NOMO-1 treated with DMSO at 0.1 percent for 48 hours (cell line): Measurements from ENCODE around the gene GLTP.
"Not testable (repeated sequence)": the region's sequence is repeated elsewhere in the genome, so short reads cannot be mapped to it uniquely, and the experiment has no call there.

ENCODE experiments used
- DNase-seq: peaks from one replicate; lab custom pipeline; 2025; ENCODE audit not compliant: unreplicated experiment; lab: John Stamatoyannopoulos, UW

Gene GLTP

GRCh38 chr12:109878749-109879148, 1.6 kb downstream of the GLTP start:
- DNase-seq = peak; percentile 46

GRCh38 chr12:109878247-109878625, 2.1 kb downstream of the GLTP start:
- no peak for DNase-seq

DNA sequence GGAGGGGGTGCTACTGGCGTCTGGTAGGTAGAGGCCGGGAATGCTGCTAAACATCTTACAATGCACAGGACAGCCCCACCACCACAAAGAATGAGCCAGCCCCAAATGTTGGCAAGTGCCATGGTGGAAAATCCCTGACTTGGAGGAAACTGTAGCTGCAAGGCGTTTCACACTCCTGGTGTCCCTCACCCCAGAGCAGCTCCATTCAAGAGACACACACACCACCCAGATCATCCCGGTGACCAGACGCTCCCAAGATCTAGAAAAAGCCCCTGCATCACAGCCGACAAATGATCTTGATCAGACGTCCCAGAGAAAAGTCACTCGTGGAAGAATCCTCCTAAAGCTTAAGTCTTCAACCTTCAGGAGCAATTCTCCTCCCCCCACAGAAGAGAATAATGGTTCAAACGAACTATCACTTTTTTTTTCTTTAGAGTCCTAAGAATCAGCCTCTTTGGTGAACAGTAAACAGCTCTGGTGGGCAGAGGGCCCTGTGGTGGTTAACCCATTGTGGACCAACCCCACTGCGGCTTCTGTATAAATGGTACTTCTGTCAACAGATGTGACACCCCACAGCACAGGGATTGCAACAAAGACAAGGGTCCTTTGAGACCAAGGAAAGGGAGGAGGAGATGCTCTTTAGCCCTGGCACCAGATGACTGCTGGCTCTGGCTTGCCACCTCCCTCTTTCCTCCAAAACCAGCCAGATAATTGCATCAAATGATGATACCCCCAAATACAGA, 2.7 kb downstream of the GLTP start:
- DNase-seq = no peak

- no peak for DNase-seq
Observed at GRCh38 chr12:109876406-109876805, 3.9 kb downstream of the GLTP start.

GRCh38 chr12:109875572-109876131, 4.7 kb downstream of the GLTP start:
- DNase-seq = no peak

DNA sequence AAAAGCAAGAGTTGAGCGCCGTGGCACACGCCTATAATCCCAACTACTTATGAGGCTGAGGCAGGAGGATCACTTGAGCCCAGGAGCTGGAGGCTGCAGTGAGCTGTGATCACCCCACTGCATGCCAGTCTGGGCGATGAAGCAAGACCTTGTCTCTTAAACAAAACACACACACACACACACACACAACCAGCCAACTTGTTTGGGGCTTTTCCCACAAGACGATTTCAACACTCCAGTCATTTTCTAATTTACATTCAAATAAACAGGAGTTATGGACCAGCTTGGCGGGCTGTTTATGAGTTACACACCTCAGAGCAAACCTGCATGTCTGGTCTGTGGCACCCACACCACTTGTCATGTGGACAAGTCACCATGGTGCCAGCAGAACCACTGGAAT, 6.7 kb downstream of the GLTP start:
- DNase-seq = no peak

DNA sequence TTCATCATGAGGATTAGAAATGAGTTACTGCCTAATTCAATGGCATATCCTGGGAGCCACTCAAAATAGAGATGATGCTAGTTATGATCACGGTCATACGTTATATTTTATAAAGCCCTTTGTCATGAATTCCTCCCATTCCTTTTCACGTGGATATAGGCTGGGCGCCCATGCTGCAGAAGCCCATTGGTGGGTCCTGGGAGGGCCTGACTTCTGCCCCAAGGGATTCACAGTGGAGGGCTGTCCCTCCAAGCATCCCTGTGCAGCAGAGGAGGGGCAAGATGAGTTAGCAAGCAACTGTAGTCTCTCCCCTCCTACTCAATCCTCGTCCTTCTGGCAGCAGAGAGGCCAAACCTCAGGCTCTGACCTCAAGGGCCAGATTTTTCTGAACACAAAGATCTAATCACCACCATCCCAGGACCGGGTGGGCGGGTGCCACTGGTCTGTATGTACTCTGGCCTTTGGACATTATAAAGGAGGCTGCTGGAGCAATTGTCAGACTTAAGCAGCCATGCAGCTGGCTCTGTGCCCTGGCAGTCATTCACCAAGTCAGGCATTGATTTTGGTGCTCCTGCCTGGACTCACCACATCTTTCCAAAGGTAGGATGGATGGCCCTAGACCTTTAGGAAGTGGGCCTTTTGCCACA, 8.6 kb downstream of the GLTP start:
- no peak for DNase-seq

- peak; percentile 23 for DNase-seq
Observed at GRCh38 chr12:109870648-109871047, 9.7 kb downstream of the GLTP start.

DNA sequence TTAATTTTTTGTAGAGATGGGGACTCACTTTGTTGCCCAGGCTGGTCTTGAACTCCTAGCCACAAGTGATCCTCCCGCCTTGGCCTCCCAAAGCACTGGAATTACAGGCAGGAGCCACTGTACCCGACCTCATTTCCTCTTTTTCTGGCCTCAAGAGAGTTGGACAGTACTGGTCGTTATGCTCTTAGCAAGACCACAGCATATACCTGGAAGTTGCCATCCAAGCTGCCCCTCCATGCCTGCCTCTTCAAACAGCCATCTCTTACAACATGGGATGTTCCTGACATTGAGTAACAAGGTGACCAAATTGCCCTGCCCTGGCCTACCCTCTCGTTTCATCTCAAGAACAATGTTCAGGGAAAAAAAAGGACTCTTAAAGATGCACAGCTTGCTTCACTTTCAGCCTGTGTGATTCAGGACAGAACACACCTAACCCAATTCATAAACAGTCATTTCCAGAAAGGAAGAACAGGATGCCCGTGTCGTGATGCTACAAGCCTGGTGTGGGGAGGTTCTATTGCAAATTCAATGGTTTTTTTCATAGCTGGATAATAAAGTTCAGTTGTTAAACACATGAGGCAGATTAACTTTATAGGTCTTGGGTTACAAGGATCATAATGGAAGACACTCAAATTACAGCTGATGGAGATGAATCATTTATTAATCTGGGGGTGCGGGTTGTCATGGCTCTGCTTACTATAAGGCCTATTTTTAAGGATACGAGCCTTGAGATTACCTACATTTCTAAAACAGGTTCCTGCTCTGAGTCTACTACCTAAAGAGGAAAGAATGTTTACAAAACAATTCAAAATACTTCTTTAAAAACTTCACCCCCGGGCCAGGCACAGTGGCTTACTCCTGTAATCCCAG, 11.9 kb downstream of the GLTP start:
- no peak for DNase-seq

- DNase-seq = no peak
Observed at GRCh38 chr12:109864916-109865315, 15.4 kb downstream of the GLTP start.

GRCh38 chr12:109863847-109864712, 16.3 kb downstream of the GLTP start:
- DNase-seq = peak; percentile 78

DNA sequence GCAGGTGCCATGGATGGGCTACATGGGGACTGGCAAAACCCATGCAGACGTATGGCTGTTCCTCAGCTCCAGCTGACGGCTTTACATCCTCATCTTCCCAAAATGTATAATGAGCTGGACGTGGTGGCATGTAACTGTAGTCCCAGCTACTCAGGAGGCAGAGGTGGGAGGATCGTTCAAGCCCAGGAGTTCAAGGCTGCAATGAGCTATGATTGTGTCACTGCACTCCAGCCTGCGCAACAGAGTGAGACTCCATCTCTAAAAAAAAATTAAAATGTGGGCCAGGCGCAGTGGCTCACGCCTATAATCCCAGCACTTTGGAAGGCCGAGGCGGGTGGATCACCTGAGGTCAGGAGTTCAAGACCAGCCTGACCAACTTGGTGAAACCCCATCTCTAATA, 17.9 kb downstream of the GLTP start:
- not testable (repeated sequence) for DNase-seq

- no peak for DNase-seq
Observed at GRCh38 chr12:109861689-109862314, 18.5 kb downstream of the GLTP start.

- DNase-seq = no peak
Observed at GRCh38 chr12:109860977-109861376, 19.4 kb downstream of the GLTP start.

- DNase-seq = no peak
Observed at GRCh38 chr12:109858764-109859163, 21.6 kb downstream of the GLTP start.

- no peak for DNase-seq
Observed at GRCh38 chr12:109857715-109858114, 22.6 kb downstream of the GLTP start.

GRCh38 chr12:109855377-109855776, 25.0 kb downstream of the GLTP start:
- no peak for DNase-seq

DNA sequence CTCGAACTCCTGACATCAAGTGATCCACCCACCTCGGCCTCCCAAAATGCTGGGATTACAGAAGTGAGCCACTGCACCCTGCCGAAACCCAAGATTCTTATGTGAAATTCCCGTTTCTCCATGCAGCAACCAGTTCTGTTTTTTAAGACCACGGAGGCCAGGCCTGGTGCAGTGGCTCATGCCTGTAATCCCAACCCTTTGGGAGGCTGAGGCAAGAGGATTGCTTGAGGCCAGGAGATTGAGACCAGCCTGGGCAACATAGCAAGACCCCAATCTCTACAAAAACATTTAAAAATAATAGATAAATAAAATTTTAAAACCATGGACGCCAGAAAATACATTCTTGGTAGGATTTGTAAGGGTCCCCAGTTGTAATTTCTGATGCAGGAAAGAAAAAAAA, 29.8 kb downstream of the GLTP start:
- not testable (repeated sequence) for DNase-seq

DNA sequence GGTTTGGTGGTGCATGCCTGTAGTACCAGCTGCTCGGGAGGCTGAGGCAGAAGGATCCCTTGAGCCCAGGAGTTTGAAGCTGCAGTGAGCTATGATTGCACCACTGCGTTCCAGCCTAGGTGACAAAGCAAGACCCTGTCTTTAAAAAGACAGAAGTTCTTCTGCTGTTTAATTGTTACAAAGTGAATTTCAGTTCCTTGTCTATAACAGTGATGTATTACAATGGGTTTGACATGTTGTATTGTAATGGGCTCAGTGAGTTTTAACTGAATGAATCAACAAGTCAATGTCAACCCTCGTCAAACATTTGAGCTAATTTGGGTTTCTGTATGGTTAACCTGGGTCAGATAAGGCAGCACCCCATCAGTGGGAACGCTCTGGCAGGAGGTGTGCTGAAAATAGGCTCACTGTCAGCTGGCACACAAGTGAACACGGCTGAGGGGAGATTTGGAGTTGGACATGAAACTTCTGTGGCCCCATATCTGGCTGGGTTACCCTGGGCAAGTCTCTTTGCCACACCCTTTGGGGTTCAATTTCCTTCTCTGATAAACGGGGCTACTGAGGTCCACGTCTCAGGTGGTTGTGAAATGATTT, 33.1 kb downstream of the GLTP start:
- peak; percentile 84 for DNase-seq

DNA sequence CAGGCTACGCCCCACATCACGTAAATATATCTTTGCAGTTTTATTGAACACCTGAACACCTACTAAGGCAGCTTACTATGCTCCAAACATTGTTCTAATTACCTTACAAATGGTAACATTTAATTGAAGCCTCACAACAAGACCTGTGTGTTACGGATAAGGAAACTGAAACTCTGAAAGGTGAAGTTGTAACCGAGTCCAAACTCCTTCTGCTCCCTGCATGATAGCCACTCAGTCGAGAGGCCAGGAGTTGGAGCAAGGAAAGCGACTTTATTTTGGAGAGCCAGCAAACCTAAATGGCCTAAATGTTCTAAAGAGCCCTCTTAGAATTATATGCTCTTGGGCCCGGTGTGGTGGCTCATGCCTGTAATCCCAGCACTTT, 34.5 kb downstream of the GLTP start:
- peak; percentile 20 for DNase-seq
